MCF 10A (cell line): Measurements from ENCODE around the gene CLCA2. TPM values are rescaled to one million over a fixed set of nuclear protein-coding genes. Genes with fewer than 3 reads are reported as not detected.

Experiments used
- BruUV-seq: library from RNA; stranded (reverse); fragments of 400-500 nt; replicated peaks from 2 replicates; lab custom pipeline; 2021; lab: Mats Ljungman, UMichigan
- CTCF ChIA-PET: fragments of 300-600 bp; sonication (Branson Sonifier 250); formaldehyde crosslinking; extraction: SDS; loops from one replicate; lab custom pipeline; 2021; ENCODE audit warnings: antibody characterized with exemption, inconsistent platforms; lab: Yijun Ruan, JAX
- POLR2A ChIA-PET: fragments of 300-600, 350-650 bp; sonication (Branson Sonifier 250); formaldehyde crosslinking; extraction: SDS; loops from one replicate; lab custom pipeline; 2020; ENCODE audit warnings: antibody characterized with exemption, inconsistent platforms; lab: Yijun Ruan, JAX
- DNase-seq: peaks from one replicate; pipeline ENCODE4 v3.0.0-alpha.2; 2018; ENCODE audit not compliant: unreplicated experiment
- H3K27ac Mint-ChIP-seq: one replicate; pipeline ENCODE4 v1.8.0; 2022; ENCODE audit warnings: mild to moderate bottlenecking, low read depth, mixed read lengths; ENCODE audit not compliant: unreplicated experiment
- H3K27me3 Mint-ChIP-seq: one replicate; pipeline ENCODE4 v1.8.0; 2022; ENCODE audit warnings: mixed read lengths; ENCODE audit not compliant: insufficient read depth, unreplicated experiment
- H3K36me3 Mint-ChIP-seq: one replicate; pipeline ENCODE4 v1.8.0; 2022; ENCODE audit warnings: mild to moderate bottlenecking, moderate library complexity, mixed read lengths; ENCODE audit not compliant: insufficient read depth, unreplicated experiment
- H3K4me1 Mint-ChIP-seq: one replicate; pipeline ENCODE4 v1.8.0; 2022; ENCODE audit warnings: mixed read lengths; ENCODE audit not compliant: insufficient read depth, unreplicated experiment
- H3K4me3 Mint-ChIP-seq: one replicate; pipeline ENCODE4 v1.8.0; 2022; ENCODE audit warnings: mild to moderate bottlenecking, moderate library complexity, mixed read lengths; ENCODE audit not compliant: unreplicated experiment
- H3K9me3 Mint-ChIP-seq: one replicate; pipeline ENCODE4 v1.8.0; 2022; ENCODE audit warnings: mixed read lengths; ENCODE audit not compliant: unreplicated experiment
- CTCF ChIP-seq: fragments of 200-600 bp; IDR thresholded peaks from one replicate; pipeline ENCODE4 v1.8.0; 2022; ENCODE audit warnings: antibody characterized with exemption, mild to moderate bottlenecking; ENCODE audit not compliant: unreplicated experiment
- intact Hi-C: fragments of 100-400 bp; cut with micrococcal nuclease; formaldehyde crosslinking; loops from 2 replicates; pipeline ENCODE4 v1.14.1; 2022
- total RNA-seq: library from RNA; stranded (reverse); gene quantifications from 2 replicates; pipeline ENCODE4 v1.2.3, GENCODE V29; 2022

The CLCA2 gene
- total RNA-seq, 1 experiment from 2014 or later: 113 TPM

GRCh38 chr1:86448670-86449069 lies 24.7 kb downstream of the CLCA2 start:
- ChIA-PET POLR2A (interaction anchor here (1.5 kb wide), 1 partner anchor 68 kb away, joined by 3 read pairs; no protein-coding TSS in a partner anchor), CTCF (interaction anchor here (1.2 to 2.0 kb wide), 2 partner anchors 25 to 32 kb away, joined by 4 to 7 read pairs; no protein-coding TSS in a partner anchor)
- Mint-ChIP-seq H3K27ac (no peak overlapping the region), H3K9me3 (no peaks in the 10 kb centered on the region), H3K4me1 (no peaks in the 10 kb centered on the region), H3K36me3 (peaks cover 80% of the 10 kb centered on the region), H3K4me3 (no peak overlapping the region), H3K27me3 (no peaks in the 10 kb centered on the region)
- no peak for DNase-seq
- TF ChIP-seq CTCF: no peak
- intact Hi-C loops: no loop called here
- no TSS peak for BruUV-seq

GRCh38 chr1:86449103-86449502 lies 25.1 kb downstream of the CLCA2 start:
- intact Hi-C loops: no loop called here
- no peaks in the 10 kb centered on the region for H3K27me3 Mint-ChIP-seq
- no peak for TF ChIP-seq CTCF
- H3K4me3 Mint-ChIP-seq: no peak overlapping the region
- peaks cover 80% of the 10 kb centered on the region for H3K36me3 Mint-ChIP-seq
- BruUV-seq: no TSS peak
- H3K4me1 Mint-ChIP-seq: no peaks in the 10 kb centered on the region
- no peak overlapping the region for H3K27ac Mint-ChIP-seq
- DNase-seq: no peak
- no peaks in the 10 kb centered on the region for H3K9me3 Mint-ChIP-seq
- ChIA-PET CTCF (interaction anchor here (1.2 to 2.0 kb wide), 2 partner anchors 24 to 33 kb away, joined by 4 to 7 read pairs; no protein-coding TSS in a partner anchor), POLR2A (interaction anchor here (1.5 kb wide), 1 partner anchor 69 kb away, joined by 3 read pairs; no protein-coding TSS in a partner anchor)

GRCh38 chr1:86450847-86451246 lies 26.9 kb downstream of the CLCA2 start:
- DNase-seq: no peak
- CTCF ChIA-PET: interaction anchor here (0.7 to 1.3 kb wide), 2 partner anchors 23 to 58 kb away, joined by 3 to 4 read pairs; no protein-coding TSS in a partner anchor
- no peaks in the 10 kb centered on the region for H3K9me3 Mint-ChIP-seq
- no peak overlapping the region for H3K27ac Mint-ChIP-seq
- POLR2A ChIA-PET: interaction anchor here (1.5 kb wide), 1 partner anchor 21 kb away, joined by 3 read pairs; no protein-coding TSS in a partner anchor
- no peak for TF ChIP-seq CTCF
- BruUV-seq: no TSS peak
- H3K36me3 Mint-ChIP-seq: peaks cover 82% of the 10 kb centered on the region
- no peaks in the 10 kb centered on the region for H3K27me3 Mint-ChIP-seq
- H3K4me3 Mint-ChIP-seq: no peak overlapping the region
- H3K4me1 Mint-ChIP-seq: no peaks in the 10 kb centered on the region
- intact Hi-C loops: no loop called here

GRCh38 chr1:86453664-86454063 lies 29.7 kb downstream of the CLCA2 start:
- Mint-ChIP-seq H3K9me3 (no peaks in the 10 kb centered on the region), H3K4me3 (no peak overlapping the region), H3K27ac (no peak overlapping the region), H3K36me3 (peaks cover 66% of the 10 kb centered on the region), H3K4me1 (no peaks in the 10 kb centered on the region), H3K27me3 (no peaks in the 10 kb centered on the region)
- BruUV-seq: no TSS peak
- ChIA-PET POLR2A (interaction anchor here (1.0 to 1.8 kb wide), 2 partner anchors 40 to 57 kb away, joined by 3 to 5 read pairs; partner anchors contain the start of gene ODF2L), CTCF (interaction anchor here (0.9 to 2.1 kb wide), 6 partner anchors 10 to 48 kb away, joined by 3 to 10 read pairs (median 4); no protein-coding TSS in a partner anchor)
- intact Hi-C loops: no loop called here
- DNase-seq: no peak
- no peak for TF ChIP-seq CTCF
